ENCODE measurements around the gene CLNK.

CLNK gene

DNA sequence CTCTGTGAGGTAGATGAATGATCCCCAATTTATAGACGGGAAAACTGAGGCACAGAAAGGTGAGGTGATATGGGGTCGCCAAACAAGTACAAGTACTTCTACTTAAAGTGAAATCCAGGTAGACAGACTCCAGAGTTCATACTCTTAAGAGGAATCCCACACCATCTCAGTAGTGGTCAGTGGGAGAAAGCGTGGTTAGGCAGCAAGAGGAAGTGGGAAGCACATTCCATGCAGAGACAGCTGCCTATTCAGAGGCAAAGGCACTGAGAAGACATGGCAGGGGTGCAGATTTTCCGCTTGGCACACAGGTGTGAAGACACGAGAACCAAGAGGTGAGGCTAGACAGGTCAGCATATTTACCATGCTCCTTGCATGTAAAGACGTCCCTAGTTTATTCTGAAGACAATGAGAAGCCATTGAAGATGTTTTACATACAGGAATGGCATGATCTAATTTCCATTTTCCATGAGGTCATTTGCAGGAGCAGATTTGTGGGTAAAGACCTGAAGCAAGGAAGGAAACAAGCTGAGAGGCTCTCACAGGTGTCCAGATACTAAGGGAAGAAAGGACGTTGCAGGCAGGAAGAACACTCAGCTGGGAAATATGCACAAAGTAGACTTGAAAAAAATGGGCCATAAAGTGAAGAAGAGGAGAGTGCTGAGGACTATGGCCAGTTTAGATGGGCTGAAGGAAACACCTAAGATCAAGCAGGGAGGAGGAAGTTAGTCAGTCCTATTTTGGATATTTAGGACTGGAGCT, 17.3 kb upstream of the CLNK start:
- no CpG with 5 or more reads among the region's 7 CpGs for WGBS (ENCODE audit: insufficient coverage, insufficient read length)
- H3K27ac ChIP-seq (ENCODE audit: low read length): no peak overlapping the region

DNA sequence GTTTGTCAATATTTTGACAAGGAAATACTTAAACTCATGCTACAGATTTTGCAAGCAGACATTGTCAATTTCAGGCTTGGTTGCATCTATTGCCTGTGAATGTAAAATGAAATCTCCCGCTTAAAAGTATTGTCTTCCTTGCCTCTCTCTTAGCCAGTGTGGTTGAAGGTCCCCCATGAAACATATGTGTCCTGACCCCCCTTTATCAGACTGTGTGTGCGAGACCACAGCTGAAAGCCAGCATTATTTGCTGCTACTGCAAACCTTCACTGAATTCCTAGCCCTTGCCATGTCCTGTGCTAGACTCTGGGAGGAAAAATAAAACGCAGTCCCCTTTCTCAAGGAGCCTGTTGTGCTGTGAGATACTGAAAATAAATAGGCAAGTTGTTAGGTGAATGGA, 16.6 kb upstream of the CLNK start:
- Histone ChIP-seq H3K4me1 (ENCODE audit: control insufficient read depth, insufficient read depth, low read length) (peaks cover 1% of the 10 kb centered on the region; the same call in 1 of the 2 replicates), H3K4me3 (ENCODE audit: low read length) (no peak overlapping the region), H3K9me3 (ENCODE audit: control insufficient read depth, insufficient read depth, low read length) (no peaks in the 10 kb centered on the region), H3K27ac (ENCODE audit: low read length) (no peak overlapping the region), H3K36me3 (ENCODE audit: control insufficient read depth, insufficient read depth, low read length) (no peaks in the 10 kb centered on the region), H3K27me3 (ENCODE audit: control insufficient read depth, insufficient read depth, low read length) (no peaks in the 10 kb centered on the region)
- no CpG with 5 or more reads among the region's 3 CpGs for WGBS (ENCODE audit: insufficient coverage, insufficient read length)
- DNase-seq (ENCODE audit: low read depth, low spot score): no peak

More for the DNA sequence above, 17.3 kb upstream of the CLNK start:
- H3K4me3 ChIP-seq (ENCODE audit: low read length): no peak overlapping the region
- no peak for DNase-seq (ENCODE audit: low read depth, low spot score)
- no peaks in the 10 kb centered on the region for H3K9me3 ChIP-seq (ENCODE audit: control insufficient read depth, insufficient read depth, low read length)
- H3K27me3 ChIP-seq (ENCODE audit: control insufficient read depth, insufficient read depth, low read length): no peaks in the 10 kb centered on the region
- H3K4me1 ChIP-seq (ENCODE audit: control insufficient read depth, insufficient read depth, low read length): peaks cover 1% of the 10 kb centered on the region; the same call in 1 of the 2 replicates
- no peaks in the 10 kb centered on the region for H3K36me3 ChIP-seq (ENCODE audit: control insufficient read depth, insufficient read depth, low read length)

DNA sequence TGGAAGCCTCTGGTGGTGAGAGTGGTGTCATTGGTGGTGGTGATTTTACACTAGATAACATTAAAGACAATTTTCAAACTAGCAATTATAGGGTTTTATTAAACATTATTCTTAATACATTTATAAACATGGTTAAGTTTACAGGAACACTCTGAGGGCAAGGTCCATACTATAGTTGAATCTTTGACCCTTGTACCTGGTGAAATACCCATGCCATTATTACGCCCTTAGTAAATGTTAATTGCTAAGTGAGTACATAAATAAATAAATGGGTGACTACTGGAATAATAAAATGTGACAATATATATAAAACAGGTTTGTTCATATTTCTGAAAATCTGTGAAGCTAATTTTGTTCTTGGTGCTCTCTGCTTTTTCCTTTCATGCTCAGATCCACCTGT, 13.6 kb upstream of the CLNK start:
- Histone ChIP-seq H3K27me3 (ENCODE audit: control insufficient read depth, insufficient read depth, low read length) (no peaks in the 10 kb centered on the region), H3K4me3 (ENCODE audit: low read length) (no peak overlapping the region)
- DNase-seq (ENCODE audit: low read depth, low spot score): no peak

DNA sequence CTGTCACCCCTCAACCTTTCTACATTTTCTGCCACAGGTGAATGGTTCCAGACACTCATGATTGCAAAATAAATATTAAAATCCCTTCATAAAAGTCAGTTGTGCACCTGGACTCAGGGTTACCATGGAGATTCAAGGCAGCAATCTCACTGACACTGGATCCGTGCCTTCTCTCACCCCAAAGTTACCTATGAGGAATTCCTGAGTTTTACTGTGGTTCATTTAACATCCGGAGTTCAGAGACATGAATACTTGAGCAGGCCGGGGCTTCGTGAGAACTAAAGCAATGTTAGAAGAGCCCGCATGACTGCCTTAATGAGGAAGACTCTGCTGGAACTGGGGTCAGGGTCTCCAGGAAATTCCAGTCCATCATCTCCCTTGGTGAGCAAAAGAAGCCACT, 12.5 kb upstream of the CLNK start:
- H3K4me3 ChIP-seq (ENCODE audit: low read length): no peak overlapping the region
- no peaks in the 10 kb centered on the region for H3K9me3 ChIP-seq (ENCODE audit: control insufficient read depth, insufficient read depth, low read length)
- no peaks in the 10 kb centered on the region for H3K36me3 ChIP-seq (ENCODE audit: control insufficient read depth, insufficient read depth, low read length)
- H3K27ac ChIP-seq (ENCODE audit: low read length): no peak overlapping the region
- DNase-seq (ENCODE audit: low read depth, low spot score): no peak
- WGBS (ENCODE audit: insufficient coverage, insufficient read length): no CpG with 5 or more reads among the region's 5 CpGs
- no peaks in the 10 kb centered on the region for H3K27me3 ChIP-seq (ENCODE audit: control insufficient read depth, insufficient read depth, low read length)
- no peaks in the 10 kb centered on the region for H3K4me1 ChIP-seq (ENCODE audit: control insufficient read depth, insufficient read depth, low read length)

More for the DNA sequence above, 13.6 kb upstream of the CLNK start:
- Histone ChIP-seq H3K4me1 (ENCODE audit: control insufficient read depth, insufficient read depth, low read length) (no peaks in the 10 kb centered on the region), H3K36me3 (ENCODE audit: control insufficient read depth, insufficient read depth, low read length) (no peaks in the 10 kb centered on the region), H3K27ac (ENCODE audit: low read length) (no peak overlapping the region), H3K9me3 (ENCODE audit: control insufficient read depth, insufficient read depth, low read length) (no peaks in the 10 kb centered on the region)
- WGBS (ENCODE audit: insufficient coverage, insufficient read length): no CpG with 5 or more reads among the region's 1 CpG

DNA sequence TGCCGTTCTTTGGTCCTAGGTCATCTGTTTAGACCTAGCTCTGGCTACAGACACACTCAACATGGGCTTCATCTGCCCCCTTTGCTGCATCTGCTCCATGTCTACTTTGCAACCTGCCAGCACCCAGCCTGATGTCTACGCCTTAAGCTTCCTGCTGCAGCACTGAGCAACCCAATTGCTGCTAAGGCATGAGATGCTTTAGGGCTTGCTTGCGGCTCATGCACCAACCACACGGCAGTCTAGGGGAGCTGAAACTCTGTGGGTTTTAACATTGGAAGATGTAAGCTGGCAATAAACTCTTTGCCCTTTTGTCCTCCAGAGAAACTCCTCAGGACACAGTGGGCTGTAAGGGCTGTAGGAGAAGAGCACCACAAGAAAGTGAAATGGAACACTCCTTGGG, 11.7 kb upstream of the CLNK start:
- Histone ChIP-seq H3K4me1 (ENCODE audit: control insufficient read depth, insufficient read depth, low read length) (no peaks in the 10 kb centered on the region), H3K36me3 (ENCODE audit: control insufficient read depth, insufficient read depth, low read length) (no peaks in the 10 kb centered on the region), H3K27ac (ENCODE audit: low read length) (no peak overlapping the region), H3K4me3 (ENCODE audit: low read length) (no peak overlapping the region), H3K27me3 (ENCODE audit: control insufficient read depth, insufficient read depth, low read length) (no peaks in the 10 kb centered on the region), H3K9me3 (ENCODE audit: control insufficient read depth, insufficient read depth, low read length) (no peaks in the 10 kb centered on the region)
- DNase-seq (ENCODE audit: low read depth, low spot score): no peak
- no CpG with 5 or more reads among the region's 4 CpGs for WGBS (ENCODE audit: insufficient coverage, insufficient read length)

DNA sequence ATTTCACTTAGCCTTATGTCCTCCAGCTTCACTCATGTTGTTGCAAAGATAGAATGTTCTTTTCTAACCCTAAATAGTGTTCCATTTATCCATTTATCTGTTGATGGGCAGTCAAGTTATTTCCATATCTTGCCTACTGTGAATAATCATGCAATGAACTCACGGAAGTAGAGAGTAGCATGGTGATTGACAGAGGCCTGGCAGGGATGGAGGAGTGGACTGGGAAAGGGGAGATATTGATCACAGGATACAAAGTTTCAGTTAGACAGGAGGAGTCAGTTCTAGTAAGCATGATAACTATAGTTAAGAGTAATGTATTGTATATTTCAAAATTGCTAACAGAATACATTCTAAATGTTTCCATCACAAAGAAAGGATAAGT, 10.3 kb upstream of the CLNK start:
- no peak for DNase-seq (ENCODE audit: low read depth, low spot score)
- H3K4me1 ChIP-seq (ENCODE audit: control insufficient read depth, insufficient read depth, low read length): no peaks in the 10 kb centered on the region
- no peaks in the 10 kb centered on the region for H3K9me3 ChIP-seq (ENCODE audit: control insufficient read depth, insufficient read depth, low read length)
- H3K27ac ChIP-seq (ENCODE audit: low read length): no peak overlapping the region
- H3K4me3 ChIP-seq (ENCODE audit: low read length): no peak overlapping the region
- no CpG with 5 or more reads among the region's 1 CpG for WGBS (ENCODE audit: insufficient coverage, insufficient read length)
- no peaks in the 10 kb centered on the region for H3K27me3 ChIP-seq (ENCODE audit: control insufficient read depth, insufficient read depth, low read length)
- no peaks in the 10 kb centered on the region for H3K36me3 ChIP-seq (ENCODE audit: control insufficient read depth, insufficient read depth, low read length)

DNA sequence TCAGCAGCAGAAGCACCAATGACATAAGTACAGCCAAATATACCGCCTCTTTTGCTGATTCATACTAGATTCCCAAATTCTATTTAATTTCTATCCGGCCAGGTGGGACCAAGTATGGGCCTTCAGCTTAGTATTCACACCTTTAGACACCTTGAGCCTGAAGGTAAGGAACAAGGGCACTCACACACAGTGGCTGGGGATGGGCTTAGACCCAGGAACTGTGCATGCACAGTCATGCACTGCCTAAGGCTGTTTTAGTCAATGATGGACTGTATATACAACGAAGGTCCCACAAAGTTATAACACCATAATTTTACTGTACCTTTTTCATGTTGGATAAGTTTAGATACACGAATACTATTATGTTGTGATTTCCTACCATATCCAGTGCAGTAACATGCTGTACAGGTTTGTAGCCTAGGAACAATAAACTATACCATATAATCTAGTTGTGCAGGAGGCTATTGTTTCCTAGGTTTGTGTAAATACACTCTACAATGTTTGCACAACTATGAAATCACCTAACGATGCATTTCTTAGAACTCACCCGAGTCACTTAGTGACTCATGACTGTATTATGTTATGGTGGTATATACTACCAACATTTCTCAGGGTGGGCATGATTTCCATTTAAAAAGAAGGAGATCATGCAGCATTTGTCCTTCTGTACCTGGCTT, 9.7 kb upstream of the CLNK start:
- Histone ChIP-seq H3K4me1 (ENCODE audit: control insufficient read depth, insufficient read depth, low read length) (no peaks in the 10 kb centered on the region), H3K9me3 (ENCODE audit: control insufficient read depth, insufficient read depth, low read length) (no peaks in the 10 kb centered on the region), H3K27ac (ENCODE audit: low read length) (no peak overlapping the region), H3K36me3 (ENCODE audit: control insufficient read depth, insufficient read depth, low read length) (no peaks in the 10 kb centered on the region), H3K4me3 (ENCODE audit: low read length) (no peak overlapping the region), H3K27me3 (ENCODE audit: control insufficient read depth, insufficient read depth, low read length) (no peaks in the 10 kb centered on the region)
- no peak for DNase-seq (ENCODE audit: low read depth, low spot score)
- WGBS (ENCODE audit: insufficient coverage, insufficient read length): no CpG with 5 or more reads among the region's 6 CpGs

DNA sequence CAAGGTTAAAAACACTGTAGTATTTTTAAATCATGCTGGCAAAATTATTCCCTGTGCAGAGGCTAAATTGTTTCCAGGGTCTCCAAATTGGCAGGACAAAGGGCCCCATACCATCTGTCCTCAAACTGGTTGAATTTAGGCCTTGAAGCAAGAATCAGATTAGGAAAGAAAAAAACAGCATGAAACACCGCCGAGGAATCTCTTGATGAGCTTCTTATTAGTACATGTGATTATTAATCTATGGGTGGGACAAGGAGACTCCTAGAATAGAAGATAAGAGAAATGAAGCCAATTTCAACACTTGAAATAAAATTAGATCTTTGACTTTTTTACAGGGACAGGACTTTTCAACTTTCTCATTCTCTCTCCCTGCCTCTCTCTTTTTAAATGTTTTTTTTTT, 7.1 kb upstream of the CLNK start:
- H3K27ac ChIP-seq (ENCODE audit: low read length): no peak overlapping the region
- H3K9me3 ChIP-seq (ENCODE audit: control insufficient read depth, insufficient read depth, low read length): no peaks in the 10 kb centered on the region
- DNase-seq (ENCODE audit: low read depth, low spot score): no peak
- H3K27me3 ChIP-seq (ENCODE audit: control insufficient read depth, insufficient read depth, low read length): no peaks in the 10 kb centered on the region
- no peaks in the 10 kb centered on the region for H3K4me1 ChIP-seq (ENCODE audit: control insufficient read depth, insufficient read depth, low read length)
- no peak overlapping the region for H3K4me3 ChIP-seq (ENCODE audit: low read length)
- no peaks in the 10 kb centered on the region for H3K36me3 ChIP-seq (ENCODE audit: control insufficient read depth, insufficient read depth, low read length)
- WGBS (ENCODE audit: insufficient coverage, insufficient read length): no CpG with 5 or more reads among the region's 2 CpGs

DNA sequence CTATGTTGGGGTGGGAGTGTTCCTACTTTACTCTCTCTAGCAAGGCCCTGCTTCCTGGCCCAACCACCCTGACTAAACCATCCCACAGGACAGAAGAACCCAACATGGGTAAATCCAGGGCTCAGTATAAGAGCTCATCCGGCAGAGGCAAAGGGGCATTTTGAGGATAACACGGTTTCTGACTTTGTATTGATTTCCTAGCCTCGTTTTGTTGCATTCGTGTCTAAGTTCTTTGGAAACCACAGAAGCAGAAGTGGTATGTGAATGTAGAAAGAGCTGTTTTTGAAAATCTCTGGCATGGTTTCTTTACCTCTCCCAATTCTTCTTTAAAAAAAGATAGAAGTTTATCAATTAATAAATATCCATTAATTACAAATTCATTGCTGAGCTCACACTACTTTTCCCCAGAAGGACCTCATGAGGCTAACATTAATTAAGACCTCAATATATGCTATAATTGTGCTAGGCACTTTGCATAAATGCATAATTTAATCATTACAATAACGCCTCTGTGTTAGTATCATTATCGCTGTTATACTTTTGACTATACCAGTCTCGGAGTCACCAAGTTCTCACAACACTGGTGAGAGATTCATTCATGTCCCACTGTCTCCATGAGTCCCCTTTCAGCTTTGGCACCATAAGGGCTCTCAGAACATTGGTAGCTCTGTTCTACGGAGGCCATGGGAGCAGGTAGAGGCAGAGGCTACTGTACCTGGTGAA, 5.8 kb upstream of the CLNK start:
- H3K4me3 ChIP-seq (ENCODE audit: low read length): no peak overlapping the region
- H3K4me1 ChIP-seq (ENCODE audit: control insufficient read depth, insufficient read depth, low read length): no peaks in the 10 kb centered on the region
- WGBS (ENCODE audit: insufficient coverage, insufficient read length): no CpG with 5 or more reads among the region's 8 CpGs
- no peaks in the 10 kb centered on the region for H3K27me3 ChIP-seq (ENCODE audit: control insufficient read depth, insufficient read depth, low read length)
- H3K27ac ChIP-seq (ENCODE audit: low read length): no peak overlapping the region
- H3K36me3 ChIP-seq (ENCODE audit: control insufficient read depth, insufficient read depth, low read length): no peaks in the 10 kb centered on the region
- no peaks in the 10 kb centered on the region for H3K9me3 ChIP-seq (ENCODE audit: control insufficient read depth, insufficient read depth, low read length)
- DNase-seq (ENCODE audit: low read depth, low spot score): no peak

DNA sequence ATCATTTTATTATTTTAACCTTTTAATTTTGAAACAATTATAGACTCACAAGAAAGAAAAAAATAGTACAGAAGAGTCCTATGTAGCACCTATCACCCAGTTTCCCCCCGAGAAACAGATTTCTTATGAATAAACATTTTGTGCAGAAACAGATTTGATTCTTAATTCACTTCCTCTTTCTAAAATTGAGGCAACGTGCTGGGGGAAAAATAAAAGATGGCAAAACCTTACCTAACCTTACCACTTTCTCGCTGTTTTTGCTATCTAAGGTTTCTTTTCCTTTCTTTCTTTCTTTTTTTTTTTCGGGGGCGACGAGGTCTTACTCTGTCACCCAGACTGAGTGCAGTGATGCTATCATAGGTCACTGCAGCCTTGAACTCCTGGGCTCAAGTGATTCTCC, 4.3 kb upstream of the CLNK start:
- Histone ChIP-seq H3K27me3 (ENCODE audit: control insufficient read depth, insufficient read depth, low read length) (no peaks in the 10 kb centered on the region), H3K9me3 (ENCODE audit: control insufficient read depth, insufficient read depth, low read length) (no peaks in the 10 kb centered on the region; the same call in 1 of the 2 replicates), H3K27ac (ENCODE audit: low read length) (no peak overlapping the region), H3K36me3 (ENCODE audit: control insufficient read depth, insufficient read depth, low read length) (no peaks in the 10 kb centered on the region), H3K4me3 (ENCODE audit: low read length) (no peak overlapping the region), H3K4me1 (ENCODE audit: control insufficient read depth, insufficient read depth, low read length) (no peaks in the 10 kb centered on the region)
- no peak for DNase-seq (ENCODE audit: low read depth, low spot score)
- WGBS (ENCODE audit: insufficient coverage, insufficient read length): no CpG with 5 or more reads among the region's 6 CpGs

Data from iPS DF 6.9 (cell line).